ENCODE results near the gene MTX1. TPM values are rescaled to one million over a fixed set of nuclear protein-coding genes. Genes with fewer than 3 reads are reported as not detected.

The MTX1 gene
- polyA plus RNA-seq, 1 of the 3 experiments (the other 2 are of a cell fraction): 79.1 TPM

DNA sequence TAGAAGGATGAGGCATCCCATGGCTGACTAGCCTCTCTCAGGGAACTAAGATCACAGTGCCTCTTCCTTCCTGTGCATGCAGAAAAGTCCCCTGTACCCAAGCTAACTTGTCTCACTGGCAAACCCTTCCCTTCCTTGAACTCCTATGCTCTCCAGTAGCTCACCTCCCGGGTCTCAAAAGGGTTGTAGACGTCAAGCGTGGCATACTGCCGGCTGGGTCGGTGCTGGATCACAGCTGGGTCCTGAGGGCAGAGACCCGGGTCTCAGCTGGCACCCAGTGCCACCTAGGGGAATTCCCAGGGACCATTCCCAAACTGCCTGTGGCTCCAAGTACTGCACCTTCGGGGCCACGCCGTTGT, 53.0 kb downstream of the MTX1 start:
- Histone ChIP-seq H3K4me2 (peak overlapping the region; percentile 96), H3K36me3 (replicated peaks in 1 of 2; ENCODE audit: control insufficient read depth in 1 of 2, insufficient read depth in 2 of 2, low read length in 1 of 2) (peaks cover 29 to 57% of the 10 kb centered on the region in 2 experiments), H4K20me1 (ENCODE audit: insufficient read depth) (no peaks in the 10 kb centered on the region), H3K27ac (ENCODE audit: low read depth in 2 of 2, low read length in 1 of 2) (peak overlapping the region; percentile 75 to 92; a peak in 3 of 4 replicates), H3K27me3 (ENCODE audit: insufficient read depth) (no peaks in the 10 kb centered on the region), H3K9me2 (no peaks in the 10 kb centered on the region), H3K9ac (peak overlapping the region; percentile 84), H3K79me2 (ENCODE audit: insufficient read depth) (peaks cover 21% of the 10 kb centered on the region), H3K9me3 (no peaks in the 10 kb centered on the region), H3F3A (replicated peaks; ENCODE audit: insufficient read depth) (peaks cover 65% of the 10 kb centered on the region), H2AFZ (ENCODE audit: low read depth) (peak overlapping the region; percentile 39; the same call in 1 of the 2 replicates), H3K4me3 (ENCODE audit: low read depth in 2 of 2, low read length in 1 of 2) (peak overlapping the region; percentile 93 to 94), H3K4me1 (ENCODE audit: control insufficient read depth in 1 of 2, insufficient read depth in 2 of 2, low read depth in 1 of 2, low read length in 1 of 2) (peaks cover 0 to 15% of the 10 kb centered on the region in 2 experiments; a peak in 2 of 4 replicates)
- POLR2A ChIA-PET: interaction anchor here (1.0 to 1.7 kb wide), 9 partner anchors 10 to 65 kb away, joined by 3 to 13 read pairs (median 4); partner anchors contain the start of genes CLK2, FDPS, HCN3 and RUSC1
- WGBS (ENCODE audit: low lambda C conversion rate): 0% methylated on average over 7 of the region's 9 CpGs
- CTCF ChIA-PET: interaction anchor here (0.8 to 4.4 kb wide), 8 partner anchors 10 to 90 kb away, joined by 3 to 66 read pairs (median 4); partner anchors contain the start of genes CLK2 and TRIM46
- TF ChIP-seq, protein P1, sequence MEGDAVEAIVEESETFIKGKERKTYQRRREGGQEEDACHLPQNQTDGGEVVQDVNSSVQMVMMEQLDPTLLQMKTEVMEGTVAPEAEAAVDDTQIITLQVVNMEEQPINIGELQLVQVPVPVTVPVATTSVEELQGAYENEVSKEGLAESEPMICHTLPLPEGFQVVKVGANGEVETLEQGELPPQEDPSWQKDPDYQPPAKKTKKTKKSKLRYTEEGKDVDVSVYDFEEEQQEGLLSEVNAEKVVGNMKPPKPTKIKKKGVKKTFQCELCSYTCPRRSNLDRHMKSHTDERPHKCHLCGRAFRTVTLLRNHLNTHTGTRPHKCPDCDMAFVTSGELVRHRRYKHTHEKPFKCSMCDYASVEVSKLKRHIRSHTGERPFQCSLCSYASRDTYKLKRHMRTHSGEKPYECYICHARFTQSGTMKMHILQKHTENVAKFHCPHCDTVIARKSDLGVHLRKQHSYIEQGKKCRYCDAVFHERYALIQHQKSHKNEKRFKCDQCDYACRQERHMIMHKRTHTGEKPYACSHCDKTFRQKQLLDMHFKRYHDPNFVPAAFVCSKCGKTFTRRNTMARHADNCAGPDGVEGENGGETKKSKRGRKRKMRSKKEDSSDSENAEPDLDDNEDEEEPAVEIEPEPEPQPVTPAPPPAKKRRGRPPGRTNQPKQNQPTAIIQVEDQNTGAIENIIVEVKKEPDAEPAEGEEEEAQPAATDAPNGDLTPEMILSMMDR (IDR thresholded peaks at IDR 0.05): peak; percentile 20; the same call in 1 of the 2 replicates
- TF ChIP-seq SIN3A (IDR thresholded peaks at IDR 0.05; ENCODE audit: borderline replicate concordance, low read depth, low read length): no peak
- 0 out of 2 replicates have a peak, but pooled peaks have one; percentile 11 for TF ChIP-seq RAD21 (IDR thresholded peaks at IDR 0.05; ENCODE audit: low read length)
- TF ChIP-seq FOXJ3 (CRISPR knock-in tag; IDR thresholded peaks at IDR 0.05): no peak; the same call in 1 of the 2 replicates
- no peak for DNase-seq

DNA sequence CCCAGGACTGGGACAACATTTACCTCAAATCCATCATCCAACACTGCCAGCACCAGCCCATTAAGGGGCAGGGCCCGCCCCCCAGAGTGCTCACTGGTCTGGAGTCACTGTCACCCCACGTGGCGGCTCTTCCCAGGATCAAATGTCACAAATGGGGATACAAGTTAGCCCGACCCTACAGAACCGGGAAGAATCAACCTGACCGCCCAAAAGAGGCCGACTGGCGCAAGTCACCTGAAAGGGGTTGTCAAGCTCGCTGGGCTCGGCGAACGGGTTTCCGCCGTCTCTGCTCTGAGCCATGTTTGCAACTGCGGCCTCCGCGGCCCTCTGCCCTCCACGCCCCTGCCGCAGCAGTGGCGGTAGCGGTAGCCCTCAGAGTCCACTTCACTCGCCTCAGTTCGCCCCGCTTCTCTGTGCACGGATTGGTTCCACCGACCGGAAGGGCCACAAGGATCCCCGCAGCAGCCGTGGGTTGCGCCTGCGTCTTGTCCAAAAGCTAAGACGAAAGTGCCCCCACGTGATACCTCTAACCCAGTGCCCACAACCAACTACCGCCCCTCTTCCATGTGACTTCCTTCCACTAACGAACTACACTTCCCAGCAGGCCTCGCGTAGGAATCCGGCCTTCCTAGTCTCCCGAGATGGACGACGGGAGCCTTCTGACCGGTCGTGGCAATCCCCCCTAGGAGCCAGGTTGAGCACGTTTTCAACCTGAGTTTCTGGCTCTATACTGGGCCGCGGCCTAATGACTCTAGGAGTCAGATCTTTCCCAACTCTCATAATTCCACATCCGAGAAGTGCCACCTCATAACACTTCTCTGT, 53.6 kb downstream of the MTX1 start, which contains the start of gene SCAMP3:
SCAMP3 (minus strand) TSS at position 509 of the 822 bp plus-strand sequence; CDS start at position 300, 209 bp downstream.
- H3K79me2 ChIP-seq (ENCODE audit: insufficient read depth): peaks cover 21% of the 10 kb centered on the region
- peak within 1 kb of the TSS; percentile 55 for H2AFZ ChIP-seq (ENCODE audit: low read depth)
- peak within 1 kb of the TSS; percentile 96 for H3K4me2 ChIP-seq
- no peaks in the 10 kb centered on the region for H3K9me3 ChIP-seq
- H3F3A ChIP-seq (replicated peaks; ENCODE audit: insufficient read depth): peaks cover 59% of the 10 kb centered on the region
- peaks cover 0 to 15% of the 10 kb centered on the region in 2 experiments; a peak in 2 of 4 replicates for H3K4me1 ChIP-seq (ENCODE audit: control insufficient read depth in 1 of 2, insufficient read depth in 2 of 2, low read depth in 1 of 2, low read length in 1 of 2)
- peak within 1 kb of the TSS; percentile 93 to 94 for H3K4me3 ChIP-seq (ENCODE audit: low read depth in 2 of 2, low read length in 1 of 2)
- H3K9ac ChIP-seq: peak within 1 kb of the TSS; percentile 84
- H4K20me1 ChIP-seq (ENCODE audit: insufficient read depth): no peaks in the 10 kb centered on the region
- 3% methylated on average over 29 of the region's 47 CpGs for WGBS (ENCODE audit: low lambda C conversion rate)
- peaks cover 31 to 56% of the 10 kb centered on the region in 2 experiments for H3K36me3 ChIP-seq (replicated peaks in 1 of 2; ENCODE audit: control insufficient read depth in 1 of 2, insufficient read depth in 2 of 2, low read length in 1 of 2)
- no peaks in the 10 kb centered on the region for H3K27me3 ChIP-seq (ENCODE audit: insufficient read depth)
- ChIA-PET POLR2A (interaction anchor here (0.6 to 1.7 kb wide), 11 partner anchors 10 to 66 kb away, joined by 3 to 13 read pairs (median 4); partner anchors contain the start of genes CLK2, FDPS, HCN3 and RUSC1), CTCF (interaction anchor here (0.8 to 4.4 kb wide), 8 partner anchors 11 to 90 kb away, joined by 3 to 66 read pairs (median 4); partner anchors contain the start of genes KRTCAP2 and TRIM46)
- peak within 1 kb of the TSS; percentile 75 to 92 for H3K27ac ChIP-seq (ENCODE audit: low read depth in 2 of 2, low read length in 1 of 2)
- peak; percentile 95 for DNase-seq
- H3K9me2 ChIP-seq: no peaks in the 10 kb centered on the region
- TF ChIP-seq RXRA (IDR thresholded peaks at IDR 0.05; ENCODE audit: borderline replicate concordance, low read depth): no peak
- TF ChIP-seq FOSL2 (IDR thresholded peaks at IDR 0.05; ENCODE audit: borderline replicate concordance, low read depth): no peak
- TF ChIP-seq, protein P2, sequence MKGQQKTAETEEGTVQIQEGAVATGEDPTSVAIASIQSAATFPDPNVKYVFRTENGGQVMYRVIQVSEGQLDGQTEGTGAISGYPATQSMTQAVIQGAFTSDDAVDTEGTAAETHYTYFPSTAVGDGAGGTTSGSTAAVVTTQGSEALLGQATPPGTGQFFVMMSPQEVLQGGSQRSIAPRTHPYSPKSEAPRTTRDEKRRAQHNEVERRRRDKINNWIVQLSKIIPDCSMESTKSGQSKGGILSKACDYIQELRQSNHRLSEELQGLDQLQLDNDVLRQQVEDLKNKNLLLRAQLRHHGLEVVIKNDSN (IDR thresholded peaks at IDR 0.05; ENCODE audit: borderline replicate concordance, low read depth): peak; percentile 97
- no peak for TF ChIP-seq TEAD4 (IDR thresholded peaks at IDR 0.05; ENCODE audit: borderline replicate concordance, insufficient read depth)
- TF ChIP-seq TAF1 (IDR thresholded peaks at IDR 0.05; ENCODE audit: borderline replicate concordance, low read depth, low read length): no peak
- TF ChIP-seq FOXM1 (IDR thresholded peaks at IDR 0.05; ENCODE audit: low read depth): no peak
- TF ChIP-seq FOXJ3 (CRISPR knock-in tag; IDR thresholded peaks at IDR 0.05): no peak; the same call in 1 of the 2 replicates
- TF ChIP-seq SIN3A (IDR thresholded peaks at IDR 0.05; ENCODE audit: borderline replicate concordance, low read depth, low read length): peak; percentile 93
- TF ChIP-seq, protein P3, sequence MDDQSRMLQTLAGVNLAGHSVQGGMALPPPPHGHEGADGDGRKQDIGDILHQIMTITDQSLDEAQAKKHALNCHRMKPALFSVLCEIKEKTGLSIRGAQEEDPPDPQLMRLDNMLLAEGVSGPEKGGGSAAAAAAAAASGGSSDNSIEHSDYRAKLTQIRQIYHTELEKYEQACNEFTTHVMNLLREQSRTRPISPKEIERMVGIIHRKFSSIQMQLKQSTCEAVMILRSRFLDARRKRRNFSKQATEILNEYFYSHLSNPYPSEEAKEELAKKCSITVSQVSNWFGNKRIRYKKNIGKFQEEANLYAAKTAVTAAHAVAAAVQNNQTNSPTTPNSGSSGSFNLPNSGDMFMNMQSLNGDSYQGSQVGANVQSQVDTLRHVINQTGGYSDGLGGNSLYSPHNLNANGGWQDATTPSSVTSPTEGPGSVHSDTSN (IDR thresholded peaks at IDR 0.05): peak; percentile 75
- no peak for TF ChIP-seq MEF2A (IDR thresholded peaks at IDR 0.05; ENCODE audit: borderline replicate concordance, low read depth)
- TF ChIP-seq ELF1 (IDR thresholded peaks at IDR 0.05): peak; percentile 91
- TF ChIP-seq, protein P4, sequence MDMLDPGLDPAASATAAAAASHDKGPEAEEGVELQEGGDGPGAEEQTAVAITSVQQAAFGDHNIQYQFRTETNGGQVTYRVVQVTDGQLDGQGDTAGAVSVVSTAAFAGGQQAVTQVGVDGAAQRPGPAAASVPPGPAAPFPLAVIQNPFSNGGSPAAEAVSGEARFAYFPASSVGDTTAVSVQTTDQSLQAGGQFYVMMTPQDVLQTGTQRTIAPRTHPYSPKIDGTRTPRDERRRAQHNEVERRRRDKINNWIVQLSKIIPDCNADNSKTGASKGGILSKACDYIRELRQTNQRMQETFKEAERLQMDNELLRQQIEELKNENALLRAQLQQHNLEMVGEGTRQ (IDR thresholded peaks at IDR 0.05; ENCODE audit: borderline replicate concordance, low read depth, low read length): peak; percentile 94
- TF ChIP-seq, protein P5, sequence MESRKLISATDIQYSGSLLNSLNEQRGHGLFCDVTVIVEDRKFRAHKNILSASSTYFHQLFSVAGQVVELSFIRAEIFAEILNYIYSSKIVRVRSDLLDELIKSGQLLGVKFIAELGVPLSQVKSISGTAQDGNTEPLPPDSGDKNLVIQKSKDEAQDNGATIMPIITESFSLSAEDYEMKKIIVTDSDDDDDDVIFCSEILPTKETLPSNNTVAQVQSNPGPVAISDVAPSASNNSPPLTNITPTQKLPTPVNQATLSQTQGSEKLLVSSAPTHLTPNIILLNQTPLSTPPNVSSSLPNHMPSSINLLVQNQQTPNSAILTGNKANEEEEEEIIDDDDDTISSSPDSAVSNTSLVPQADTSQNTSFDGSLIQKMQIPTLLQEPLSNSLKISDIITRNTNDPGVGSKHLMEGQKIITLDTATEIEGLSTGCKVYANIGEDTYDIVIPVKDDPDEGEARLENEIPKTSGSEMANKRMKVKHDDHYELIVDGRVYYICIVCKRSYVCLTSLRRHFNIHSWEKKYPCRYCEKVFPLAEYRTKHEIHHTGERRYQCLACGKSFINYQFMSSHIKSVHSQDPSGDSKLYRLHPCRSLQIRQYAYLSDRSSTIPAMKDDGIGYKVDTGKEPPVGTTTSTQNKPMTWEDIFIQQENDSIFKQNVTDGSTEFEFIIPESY (IDR thresholded peaks at IDR 0.05; ENCODE audit: borderline replicate concordance, low read depth): peak; percentile 91

All from SK-N-SH (cell line).